LoVo (cell line): ENCODE measurements around the gene ZSCAN5B.
A peak's percentile ranks its signal among the peaks of the same experiment; 100 is the strongest.

ENCODE experiments used
- DNase-seq: peaks from one replicate; pipeline ENCODE4 v3.0.0-alpha.2; 2016; ENCODE audit warnings: low spot score

The ZSCAN5B gene

DNA sequence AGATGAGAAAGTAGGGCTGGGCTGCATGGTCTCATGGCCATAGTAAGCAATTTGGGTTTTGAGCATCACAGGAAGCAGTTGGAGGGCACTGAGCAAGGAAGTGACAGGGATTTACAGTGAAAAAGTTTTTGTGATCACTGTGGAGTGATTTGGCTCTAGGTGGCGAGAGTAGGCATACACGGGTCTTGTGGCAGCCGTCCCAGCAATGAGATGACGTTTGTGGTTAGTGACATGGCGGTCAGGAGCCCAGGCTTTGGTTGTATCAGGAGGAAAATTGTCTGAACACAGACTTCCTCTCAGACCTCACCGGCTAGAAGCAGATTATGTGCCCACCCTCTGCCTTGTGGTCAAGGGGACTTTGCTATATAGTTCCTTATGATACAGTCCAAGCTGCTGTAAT, 53.2 kb downstream of the ZSCAN5B start:
- no peak for DNase-seq

DNA sequence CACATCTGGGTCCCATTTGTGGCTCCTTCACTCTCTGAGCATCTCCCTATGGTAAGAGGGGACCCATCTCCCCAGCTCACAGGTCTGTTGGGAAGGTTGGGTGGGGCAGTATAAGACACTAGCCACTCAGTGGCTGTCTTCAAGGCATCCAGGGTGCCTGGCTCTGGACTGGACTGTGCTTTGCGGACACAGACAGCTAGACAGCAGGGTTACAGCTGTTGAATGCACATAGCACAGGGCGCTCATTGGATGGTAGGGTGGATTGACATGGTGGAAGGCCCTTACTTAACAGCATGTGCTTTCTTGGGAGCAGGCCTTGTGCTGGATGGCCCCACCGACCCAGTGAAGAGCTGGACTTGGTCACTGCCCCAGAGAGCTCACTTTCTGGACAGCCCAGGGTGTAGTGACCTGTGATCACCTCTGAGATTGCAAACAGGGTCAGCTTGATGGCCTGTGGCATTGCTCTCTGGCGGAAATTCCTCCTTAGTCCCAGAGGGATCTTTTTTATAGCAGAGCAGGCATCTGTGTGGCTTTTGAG, 54.6 kb downstream of the ZSCAN5B start:
- DNase-seq, result no peak

DNA sequence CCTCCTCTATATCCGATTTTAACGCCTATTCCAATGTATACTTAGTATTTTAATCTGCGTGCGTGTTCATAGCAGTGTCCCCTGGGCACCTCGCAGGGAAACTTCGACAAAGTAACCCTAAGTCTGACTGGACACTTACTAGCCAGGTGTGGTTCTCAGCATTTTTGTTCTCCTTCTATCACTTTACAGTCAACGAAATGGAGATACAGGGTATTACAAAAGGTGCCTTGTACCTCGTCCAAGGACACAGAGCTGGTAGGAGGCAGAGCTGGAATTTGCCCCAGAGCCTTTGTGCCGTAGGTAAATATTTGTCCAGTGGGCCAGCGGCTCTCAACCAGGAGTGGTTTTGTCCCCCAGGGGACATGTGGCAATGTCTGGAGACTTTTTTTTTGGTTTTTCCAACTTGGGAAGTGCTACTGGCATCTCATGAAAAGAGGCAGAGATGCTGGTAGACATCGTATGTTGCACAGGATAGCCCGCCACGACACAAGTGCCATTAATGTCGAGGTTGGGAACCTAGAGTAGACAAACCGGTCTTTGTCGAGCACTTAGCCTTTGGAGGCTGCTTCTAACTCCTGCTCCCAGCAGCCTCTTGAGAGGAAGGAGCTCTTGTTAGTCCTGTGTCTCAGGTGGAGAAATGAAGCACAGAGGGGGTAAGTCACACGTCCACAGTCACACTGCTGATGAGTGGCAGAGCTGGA, 55.3 kb downstream of the ZSCAN5B start:
- no peak for DNase-seq

DNA sequence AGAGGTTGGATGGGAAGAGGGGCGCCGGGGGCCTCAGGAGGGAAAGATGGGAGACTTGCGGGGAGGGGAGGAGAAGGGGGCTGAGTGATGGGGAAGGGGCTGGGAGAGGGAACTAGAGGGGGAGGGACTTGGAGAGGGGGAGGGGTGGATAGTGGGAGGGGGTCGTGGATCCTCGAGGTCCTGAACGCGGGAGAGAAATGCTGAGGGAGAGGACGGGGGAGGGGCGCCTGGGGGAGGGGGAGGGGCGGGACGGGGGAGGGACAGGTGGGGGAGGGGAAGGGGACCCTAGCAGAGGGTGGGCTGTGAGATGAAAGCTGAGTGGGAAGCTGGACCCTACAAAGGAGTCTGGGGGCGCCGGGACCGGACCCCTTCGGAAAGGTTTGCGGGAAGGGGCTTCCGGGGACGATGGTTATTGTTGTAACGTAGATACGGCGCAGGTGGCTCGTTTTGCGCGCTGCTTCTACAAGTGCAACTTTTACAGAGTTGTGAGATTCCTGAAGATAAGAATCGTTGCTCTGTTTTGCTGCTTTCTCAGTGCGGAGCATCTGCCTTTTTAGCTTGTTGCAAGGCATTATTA, 56.1 kb downstream of the ZSCAN5B start:
- DNase-seq, result no peak

DNA sequence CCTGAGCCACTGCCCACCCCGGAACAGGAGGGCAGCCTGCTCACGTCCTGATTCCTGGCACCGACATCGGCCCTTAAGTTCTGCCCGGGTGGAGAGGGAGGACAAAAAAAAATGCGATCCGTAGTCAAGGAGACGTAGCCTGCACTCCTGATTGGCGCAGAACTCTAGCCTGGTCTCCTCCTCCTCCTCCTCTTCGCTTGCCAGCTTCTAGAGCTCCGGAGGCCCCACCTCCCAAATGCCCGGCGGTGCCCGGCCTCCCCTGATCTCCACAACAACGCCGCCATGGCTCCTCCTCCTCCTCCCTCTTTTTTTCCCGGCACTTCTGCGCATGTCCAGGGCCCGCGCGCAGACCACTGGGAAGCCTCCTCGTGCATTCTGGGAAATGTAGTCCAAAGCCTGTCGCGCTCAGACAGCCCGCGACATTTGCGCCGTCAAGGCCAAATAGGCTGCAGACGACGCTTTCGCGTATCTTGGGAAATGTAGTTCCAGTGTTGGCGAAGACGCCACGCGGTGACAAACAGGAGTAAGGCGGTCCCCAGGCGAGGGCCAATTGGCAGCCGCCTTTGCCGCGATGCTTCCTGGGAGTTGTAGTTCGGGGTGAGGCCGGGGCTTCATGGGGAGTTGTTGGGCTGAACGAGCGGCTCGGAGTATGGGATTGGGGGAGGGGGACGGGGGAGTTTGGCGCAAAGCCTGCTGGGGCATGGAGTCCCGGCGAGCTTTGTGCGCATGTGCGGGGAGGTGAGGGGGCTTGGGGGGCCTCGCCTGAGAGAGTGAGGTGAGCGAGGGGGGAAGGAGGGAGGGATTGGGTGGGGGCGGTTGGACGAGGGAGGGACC, 56.8 kb downstream of the ZSCAN5B start, which contains the start of gene ZNF444:
ZNF444 (plus strand) TSS at position 705 of the 834 bp plus-strand sequence. CDS start 5,625 bp downstream, outside the sequence.
- peak; percentile 97 for DNase-seq

DNA sequence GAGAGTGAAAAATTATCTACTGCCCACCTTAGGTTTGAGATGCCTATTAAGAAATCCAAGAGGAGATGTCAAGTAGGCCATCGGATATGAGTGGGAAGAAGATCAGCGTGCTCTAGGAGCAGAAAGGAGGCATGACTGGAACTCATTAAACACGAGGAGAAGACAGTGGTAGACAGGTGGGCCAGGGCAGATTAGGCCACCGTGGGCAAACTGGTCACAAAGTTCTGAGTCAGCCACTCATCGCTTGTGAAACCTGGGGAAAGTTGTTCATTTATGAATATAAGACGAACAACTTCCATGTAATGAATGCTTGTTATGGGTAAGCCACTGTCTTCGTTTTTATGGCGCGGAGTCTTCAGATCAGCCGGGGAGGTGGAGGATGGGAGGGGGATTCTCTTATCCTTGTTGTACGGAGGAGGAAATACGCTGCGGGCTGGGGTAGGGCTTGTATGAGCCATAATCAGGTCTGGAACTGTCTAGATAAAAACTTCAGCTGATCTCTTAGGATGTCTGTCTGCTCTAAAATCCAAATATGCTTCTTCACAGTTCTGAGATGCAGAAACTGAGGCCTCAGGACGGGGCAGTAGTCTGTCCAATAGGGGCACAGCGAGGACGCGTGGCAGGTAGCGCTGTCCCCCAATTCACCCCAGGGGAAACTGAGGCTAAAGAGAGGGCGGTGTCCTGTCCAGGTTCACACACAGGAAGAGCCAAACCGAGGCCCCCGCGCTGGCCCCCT, 57.6 kb downstream of the ZSCAN5B start:
- no peak for DNase-seq
